HG02852 (cell line): Measurements from ENCODE around the gene ANKRD23.

ENCODE experiments used
- ATAC-seq: cut with Tn5 transposase; IDR thresholded peaks from one replicate; pipeline ENCODE4 v1.9.1; 2021; ENCODE audit warnings: mild to moderate bottlenecking, moderate library complexity; ENCODE audit not compliant: unreplicated experiment

ANKRD23 gene

GRCh38 chr2:96877631-96878092 is 33.8 kb upstream of the ANKRD23 start:
- no peak for ATAC-seq

- no peak for ATAC-seq
These were observed 33.2 kb upstream of the ANKRD23 start for GRCh38 chr2:96877042-96877451.

GRCh38 chr2:96876269-96877041 is 32.6 kb upstream of the ANKRD23 start:
- ATAC-seq: no peak

- ATAC-seq: no peak
These were observed 31.9 kb upstream of the ANKRD23 start for GRCh38 chr2:96875498-96876268.

GRCh38 chr2:96874198-96874831 is 30.5 kb upstream of the ANKRD23 start:
- peak; percentile 48 for ATAC-seq

- no peak for ATAC-seq
These were observed 29.9 kb upstream of the ANKRD23 start for GRCh38 chr2:96873651-96874096.

GRCh38 chr2:96872591-96873349 is 28.9 kb upstream of the ANKRD23 start:
- ATAC-seq: no peak

- no peak for ATAC-seq
These were observed 26.9 kb upstream of the ANKRD23 start for GRCh38 chr2:96870626-96871255.

GRCh38 chr2:96869822-96870625 is 26.2 kb upstream of the ANKRD23 start, which contains the start of gene SEMA4C:
Gene SEMA4C, minus strand, starts transcription at chr2:96870080. Its CDS starts 2,194 bp downstream, at chr2:96867886.
- no peak for ATAC-seq

- ATAC-seq: peak; percentile 5
These were observed 25.5 kb upstream of the ANKRD23 start for GRCh38 chr2:96869281-96869821.

GRCh38 chr2:96868555-96869280 is 24.9 kb upstream of the ANKRD23 start:
- peak; percentile 54 for ATAC-seq

- no peak for ATAC-seq
These were observed 24.1 kb upstream of the ANKRD23 start for GRCh38 chr2:96867756-96868554.

- ATAC-seq: no peak
These were observed 23.4 kb upstream of the ANKRD23 start for GRCh38 chr2:96866986-96867755.

- ATAC-seq: no peak
These were observed 22.8 kb upstream of the ANKRD23 start for GRCh38 chr2:96866586-96866985.

- ATAC-seq: no peak
These were observed 22.3 kb upstream of the ANKRD23 start for GRCh38 chr2:96866149-96866548.

GRCh38 chr2:96865654-96866053 is 21.8 kb upstream of the ANKRD23 start:
- ATAC-seq: no peak
